GM10266 (cell line): Measurements from ENCODE around the gene FAM171A1.

Experiments used
- DNase-seq: peaks from one replicate; pipeline ENCODE4 v3.0.0; 2012; ENCODE audit errors: extremely low spot score
- CTCF ChIP-seq: IDR thresholded peaks from 2 replicates; pipeline ENCODE4 v1.5.1; 2012; ENCODE audit warnings: mild to moderate bottlenecking, low read depth; ENCODE audit not compliant: control insufficient read depth, insufficient read depth; ENCODE audit errors: missing control alignments

The FAM171A1 gene

GRCh38 chr10:15265056-15265455, 106.0 kb downstream of the FAM171A1 start:
- DNase-seq = no peak
- TF ChIP-seq CTCF = no peak

GRCh38 chr10:15263657-15264323, 107.3 kb downstream of the FAM171A1 start:
- TF ChIP-seq CTCF = no peak
- DNase-seq = no peak

- TF ChIP-seq CTCF = peak; percentile 33
- DNase-seq = no peak
Observed at GRCh38 chr10:15262036-15262713, 108.9 kb downstream of the FAM171A1 start.

- no peak for TF ChIP-seq CTCF
- DNase-seq = no peak
Observed at GRCh38 chr10:15259136-15259535, 112.0 kb downstream of the FAM171A1 start.

GRCh38 chr10:15258255-15258654, 112.8 kb downstream of the FAM171A1 start:
- TF ChIP-seq CTCF = no peak
- DNase-seq = no peak

- DNase-seq = no peak
- no peak for TF ChIP-seq CTCF
Observed at GRCh38 chr10:15255961-15256360, 115.1 kb downstream of the FAM171A1 start.
